ENCODE measurements around the gene PGAP3. TPM values are rescaled to one million over a fixed set of nuclear protein-coding genes. Genes with fewer than 3 reads are reported as not detected.

Gene PGAP3
- total and polyA plus RNA-seq, 12 donors, result 9.2 to 18.2 (median 13.8) TPM

DNA sequence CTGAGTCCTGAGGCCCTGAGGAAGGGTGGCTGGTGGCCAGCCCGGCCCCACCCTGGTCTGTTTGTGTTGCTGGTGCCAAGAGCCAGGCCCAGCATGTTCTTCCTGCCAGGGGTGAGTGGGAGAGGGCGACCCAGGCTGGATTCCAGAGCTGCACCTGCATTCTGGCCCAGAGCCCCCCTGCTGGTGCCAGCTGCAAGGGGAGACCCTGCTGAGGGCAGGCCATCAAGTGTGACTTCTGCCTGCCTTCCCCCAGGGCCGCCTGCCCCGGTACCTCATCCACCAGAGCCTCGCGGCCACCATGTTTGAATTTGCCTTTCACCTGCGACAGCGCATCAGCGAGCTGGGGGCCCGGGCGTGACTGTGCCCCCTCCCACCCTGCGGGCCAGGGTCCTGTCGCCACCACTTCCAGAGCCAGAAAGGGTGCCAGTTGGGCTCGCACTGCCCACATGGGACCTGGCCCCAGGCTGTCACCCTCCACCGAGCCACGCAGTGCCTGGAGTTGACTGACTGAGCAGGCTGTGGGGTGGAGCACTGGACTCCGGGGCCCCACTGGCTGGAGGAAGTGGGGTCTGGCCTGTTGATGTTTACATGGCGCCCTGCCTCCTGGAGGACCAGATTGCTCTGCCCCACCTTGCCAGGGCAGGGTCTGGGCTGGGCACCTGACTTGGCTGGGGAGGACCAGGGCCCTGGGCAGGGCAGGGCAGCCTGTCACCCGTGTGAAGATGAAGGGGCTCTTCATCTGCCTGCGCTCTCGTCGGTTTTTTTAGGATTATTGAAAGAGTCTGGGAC, 25.1 kb downstream of the PGAP3 start:
- Histone ChIP-seq H3K27ac (peak overlapping the region in 9 of 10 donors; percentile 90 to 98 (median 94)), H3K36me3 (peaks cover 0 to 50% (median 5%) of the 10 kb centered on the region in 9 donors), H3K4me3 (no peak overlapping the region), H3K4me1 (peaks cover 41 to 90% (median 80%) of the 10 kb centered on the region in 9 donors), H3K27me3 (peaks cover 0 to 22% (median 0%) of the 10 kb centered on the region in 7 donors), H3K9me3 (no peaks in the 10 kb centered on the region)
- TF ChIP-seq CTCF (IDR thresholded peaks at IDR 0.05), result no peak
- ATAC-seq (no peak), DNase-seq (peak in 1 of 2 donors; percentile 44)
- intact Hi-C loops (cut with DNase I), result no loop called here
- WGBS, 2 donors, result 73 to 74% methylated on average over 22 of the region's 22 CpGs

GRCh38 chr17:39661744-39662541, 25.9 kb downstream of the PGAP3 start:
- intact Hi-C loops (cut with DNase I), result no loop called here
- Histone ChIP-seq H3K27me3 (peaks cover 0 to 14% (median 0%) of the 10 kb centered on the region in 7 donors), H3K9me3 (no peaks in the 10 kb centered on the region), H3K27ac (peak overlapping the region in 9 of 10 donors; percentile 72 to 98 (median 92)), H3K36me3 (peaks cover 0 to 57% (median 5%) of the 10 kb centered on the region in 9 donors), H3K4me3 (no peak overlapping the region), H3K4me1 (peaks cover 38 to 85% (median 77%) of the 10 kb centered on the region in 9 donors)
- no peak for DNase-seq
- ATAC-seq, result no peak
- no peak for TF ChIP-seq CTCF (IDR thresholded peaks at IDR 0.05)
- WGBS, 2 donors, result 84 to 85% methylated on average over 8 of the region's 8 CpGs

- peak in 1 of 2 donors; percentile 60 for DNase-seq
- peaks cover 38 to 81% (median 71%) of the 10 kb centered on the region in 9 donors for H3K4me1 ChIP-seq
- H3K27me3 ChIP-seq, result peaks cover 0 to 1% (median 0%) of the 10 kb centered on the region in 7 donors
- WGBS, 2 donors, result 64 to 71% methylated on average over 35 of the region's 35 CpGs
- intact Hi-C loops (cut with DNase I), result no loop called here
- peak in 4 of 8 donors; percentile 3 to 46 (median 9) for ATAC-seq
- H3K36me3 ChIP-seq, result peaks cover 0 to 68% (median 5%) of the 10 kb centered on the region in 9 donors
- TF ChIP-seq CTCF (IDR thresholded peaks at IDR 0.05), result no peak
- peak overlapping the region in 6 of 10 donors; percentile 0 to 33 (median 18) for H3K4me3 ChIP-seq
- H3K9me3 ChIP-seq, result no peaks in the 10 kb centered on the region
- H3K27ac ChIP-seq, result peak overlapping the region; percentile 62 to 98 (median 85)
Observed at GRCh38 chr17:39660397-39661385, 27.2 kb downstream of the PGAP3 start.

All from heart right ventricle (tissue), 16 donors.